CD4-positive, alpha-beta memory T cell (primary cell): ENCODE data around the gene CCDC88C. TPM values are rescaled to one million over a fixed set of nuclear protein-coding genes. Genes with fewer than 3 reads are reported as not detected.

Experiments
- CTCF ChIA-PET: fragments of 350-600 bp; sonication (Branson Sonifier 250); formaldehyde crosslinking; loops from one replicate; lab custom pipeline; 2021; ENCODE audit warnings: inconsistent platforms; ENCODE audit not compliant: partially characterized antibody; lab: Charles Lee
- POLR2A ChIA-PET: fragments of 350-600 bp; sonication (Branson Sonifier 250); formaldehyde crosslinking; loops from one replicate; lab custom pipeline; 2021; ENCODE audit not compliant: partially characterized antibody; lab: Charles Lee
- DNase-seq, 5 donors: peaks; one replicate each; pipeline versions ENCODE4 v3.0.0 to v3.0.0-alpha.2; 2020 to 2022; ENCODE audit warnings: mixed read lengths in 1 of 5
- H3K27ac ChIP-seq: one replicate; pipeline ENCODE4 v1.7.0; 2013; ENCODE audit warnings: low read depth, low read length
- H3K27me3 ChIP-seq: 2 replicates; pipeline ENCODE4 v1.7.0; 2013; ENCODE audit warnings: mild to moderate bottlenecking, low read length, moderate library complexity; ENCODE audit not compliant: insufficient read depth
- H3K36me3 ChIP-seq: 2 replicates; pipeline ENCODE4 v1.7.0; 2013; ENCODE audit warnings: mild to moderate bottlenecking, low read length, moderate library complexity; ENCODE audit not compliant: insufficient read depth
- H3K4me1 ChIP-seq: 2 replicates; pipeline ENCODE4 v1.7.0; 2013; ENCODE audit warnings: mild to moderate bottlenecking, low read length, moderate library complexity; ENCODE audit not compliant: insufficient read depth
- H3K4me3 ChIP-seq, 2 donors: one replicate each; pipeline ENCODE4 v1.7.0; 2013; ENCODE audit warnings: low read length in 2 of 2, mild to moderate bottlenecking in 1 of 2
- H3K9me3 ChIP-seq, 2 donors: one replicate each; pipeline ENCODE4 v1.7.0; 2013; ENCODE audit warnings: low read length in 2 of 2, control low read depth in 1 of 2; ENCODE audit not compliant: control insufficient read depth in 1 of 2
- H3K27ac Mint-ChIP-seq, 7 donors: one replicate each; pipeline ENCODE4 v1.8.0; 2020 to 2021; ENCODE audit warnings: mixed read lengths in 7 of 7, mild to moderate bottlenecking in 6 of 7, inconsistent platforms in 3 of 7, moderate library complexity in 3 of 7
- H3K27me3 Mint-ChIP-seq, 2 donors: one replicate each; pipeline ENCODE4 v1.8.0; 2020 to 2021; ENCODE audit warnings: mixed read lengths in 2 of 2
- H3K36me3 Mint-ChIP-seq, 2 donors: one replicate each; pipeline ENCODE4 v1.8.0; 2020 to 2021; ENCODE audit warnings: mixed read lengths in 2 of 2, inconsistent platforms in 1 of 2, mild to moderate bottlenecking in 1 of 2
- H3K4me1 Mint-ChIP-seq, 4 donors: one replicate each; pipeline ENCODE4 v1.8.0; 2020 to 2021; ENCODE audit warnings: mixed read lengths in 4 of 4, mild to moderate bottlenecking in 1 of 4
- H3K4me3 Mint-ChIP-seq, 8 donors: one replicate each; pipeline ENCODE4 v1.8.0; 2020 to 2021; ENCODE audit warnings: mixed read lengths in 8 of 8, mild to moderate bottlenecking in 7 of 8, moderate library complexity in 6 of 8, inconsistent platforms in 3 of 8
- H3K9me3 Mint-ChIP-seq, 8 donors: one replicate each; pipeline ENCODE4 v1.8.0; 2020 to 2021; ENCODE audit warnings: mixed read lengths in 8 of 8, mild to moderate bottlenecking in 5 of 8, inconsistent platforms in 3 of 8, moderate library complexity in 1 of 8
- intact Hi-C: fragments of 100-400 bp; cut with micrococcal nuclease; formaldehyde crosslinking; loops from one replicate; pipeline ENCODE4 v1.15.1; 2023
- polyA plus RNA-seq, 2 donors: library from polyadenylated mRNA; unstranded; fragments of 300-500 nt; fragmentation: Illumina TruSeq; gene quantifications; one replicate each; pipeline ENCODE4 v1.2.3, GENCODE V29; 2021
- total RNA-seq, 2 experiments: library from RNA; stranded (reverse); gene quantifications; one replicate each; pipeline ENCODE4 v1.2.3, GENCODE V29; 2021

CCDC88C gene
- total and polyA plus RNA-seq, 4 experiments from 2014 or later, result 17.1 to 293 (median 161) TPM

GRCh38 chr14:91395466-91395865 is 22.2 kb downstream of the CCDC88C start:
- H3K27me3 Mint-ChIP-seq, result no peaks in the 10 kb centered on the region
- peak overlapping the region; percentile 69 to 98 (median 90) for H3K27ac Mint-ChIP-seq
- H3K4me1 Mint-ChIP-seq, result peaks cover 74 to 98% (median 87%) of the 10 kb centered on the region in 4 donors
- peaks cover 99% of the 10 kb centered on the region for H3K4me1 ChIP-seq
- peak overlapping the region; percentile 35 to 81 (median 52) for H3K4me3 Mint-ChIP-seq
- no peaks in the 10 kb centered on the region for H3K27me3 ChIP-seq
- intact Hi-C loops, result no loop called here
- H3K36me3 Mint-ChIP-seq, result peaks cover 13 to 63% of the 10 kb centered on the region in 2 donors
- peak overlapping the region; percentile 65 for H3K27ac ChIP-seq
- ChIA-PET POLR2A (interaction anchor here (0.8 to 22.5 kb wide), 6 partner anchors 9 to 72 kb away, joined by 3 to 520 read pairs (median 8); partner anchors contain the start of gene CCDC88C), CTCF (interaction anchor here (0.7 to 9.4 kb wide), 5 partner anchors 18 to 72 kb away, joined by 3 to 83 read pairs (median 4); partner anchors contain the start of gene CCDC88C)
- no peak for DNase-seq
- peaks cover 17% of the 10 kb centered on the region for H3K36me3 ChIP-seq
- no peaks in the 10 kb centered on the region for H3K9me3 Mint-ChIP-seq
- H3K9me3 ChIP-seq, result no peaks in the 10 kb centered on the region
- no peak overlapping the region for H3K4me3 ChIP-seq

- Mint-ChIP-seq H3K36me3 (peaks cover 15 to 59% of the 10 kb centered on the region in 2 donors), H3K4me1 (peaks cover 73 to 95% (median 86%) of the 10 kb centered on the region in 4 donors), H3K4me3 (peak overlapping the region; percentile 17 to 81 (median 48)), H3K9me3 (no peaks in the 10 kb centered on the region), H3K27me3 (no peaks in the 10 kb centered on the region), H3K27ac (peak overlapping the region; percentile 76 to 98 (median 87))
- Histone ChIP-seq H3K9me3 (no peaks in the 10 kb centered on the region), H3K4me3 (no peak overlapping the region), H3K4me1 (peaks cover 100% of the 10 kb centered on the region), H3K27me3 (no peaks in the 10 kb centered on the region), H3K27ac (peak overlapping the region; percentile 36), H3K36me3 (peaks cover 17% of the 10 kb centered on the region)
- DNase-seq, result peak in 1 of 5 donors; percentile 29
- ChIA-PET POLR2A (interaction anchor here (1.0 to 22.5 kb wide), 4 partner anchors 11 to 49 kb away, joined by 3 to 520 read pairs (median 20); partner anchors contain the start of gene CCDC88C), CTCF (interaction anchor here (0.9 to 2.6 kb wide), 5 partner anchors 8 to 71 kb away, joined by 3 to 6 read pairs (median 4); no protein-coding TSS in a partner anchor)
- intact Hi-C loops, result no loop called here
Measured at GRCh38 chr14:91394105-91395081, 23.2 kb downstream of the CCDC88C start.

- Mint-ChIP-seq H3K36me3 (peaks cover 15 to 54% of the 10 kb centered on the region in 2 donors), H3K4me1 (peaks cover 78 to 98% (median 89%) of the 10 kb centered on the region in 4 donors), H3K4me3 (peak overlapping the region; percentile 46 to 87 (median 66)), H3K27me3 (no peaks in the 10 kb centered on the region), H3K9me3 (no peaks in the 10 kb centered on the region), H3K27ac (peak overlapping the region; percentile 48 to 98 (median 87))
- ChIA-PET CTCF (interaction anchor here (0.8 kb wide), 1 partner anchor 25 kb away, joined by 3 read pairs; the partner anchor contains the start of gene CCDC88C), POLR2A (interaction anchor here (0.9 to 22.5 kb wide), 5 partner anchors 18 to 42 kb away, joined by 3 to 520 read pairs (median 13); partner anchors contain the start of gene CCDC88C)
- Histone ChIP-seq H3K27me3 (no peaks in the 10 kb centered on the region), H3K27ac (peak overlapping the region; percentile 40), H3K9me3 (no peaks in the 10 kb centered on the region), H3K4me1 (peaks cover 100% of the 10 kb centered on the region), H3K36me3 (peaks cover 17% of the 10 kb centered on the region), H3K4me3 (no peak overlapping the region)
- DNase-seq, result peak in 1 of 5 donors; percentile 34
- intact Hi-C loops, result no loop called here
Measured at GRCh38 chr14:91392623-91393303, 24.9 kb downstream of the CCDC88C start.

GRCh38 chr14:91390165-91390778 is 27.3 kb downstream of the CCDC88C start:
- no peaks in the 10 kb centered on the region for H3K27me3 Mint-ChIP-seq
- Histone ChIP-seq H3K27ac (peak overlapping the region; percentile 50), H3K9me3 (no peaks in the 10 kb centered on the region), H3K4me1 (peaks cover 100% of the 10 kb centered on the region), H3K36me3 (peaks cover 13% of the 10 kb centered on the region), H3K27me3 (no peaks in the 10 kb centered on the region), H3K4me3 (no peak overlapping the region)
- CTCF ChIA-PET, result no interaction called here
- peaks cover 18 to 41% of the 10 kb centered on the region in 2 donors for H3K36me3 Mint-ChIP-seq
- H3K9me3 Mint-ChIP-seq, result no peaks in the 10 kb centered on the region
- intact Hi-C loops, result no loop called here
- peak in 1 of 5 donors; percentile 57 for DNase-seq
- POLR2A ChIA-PET, result interaction anchor here (0.7 to 22.5 kb wide), 4 partner anchors 8 to 26 kb away, joined by 3 to 520 read pairs (median 10); partner anchors contain the start of gene CCDC88C
- H3K4me1 Mint-ChIP-seq, result peaks cover 70 to 97% (median 86%) of the 10 kb centered on the region in 4 donors
- peak overlapping the region; percentile 44 to 87 (median 66) for H3K4me3 Mint-ChIP-seq
- peak overlapping the region; percentile 86 to 98 (median 92) for H3K27ac Mint-ChIP-seq

DNA sequence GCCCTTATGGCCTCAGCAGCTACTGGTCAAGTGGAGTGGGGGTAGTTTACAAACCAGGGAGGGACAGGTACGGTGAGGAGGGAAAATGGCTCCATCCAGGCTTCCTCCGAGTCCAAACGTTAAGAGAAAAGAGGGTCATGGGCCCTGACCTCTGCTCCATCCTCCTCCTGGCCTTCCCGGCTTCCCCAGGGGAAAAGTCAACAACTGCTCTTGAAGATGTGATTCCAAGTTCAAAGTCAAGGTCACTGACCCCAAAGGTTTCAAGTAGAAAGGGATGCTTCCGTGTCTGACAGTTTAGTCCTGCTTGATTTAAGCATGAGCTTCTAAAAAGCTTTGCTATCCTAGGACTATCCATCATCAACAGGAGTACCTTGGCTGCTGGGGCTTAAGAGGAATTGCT is 28.5 kb downstream of the CCDC88C start:
- H3K4me1 ChIP-seq, result peaks cover 100% of the 10 kb centered on the region
- H3K36me3 ChIP-seq, result peaks cover 5% of the 10 kb centered on the region
- H3K27me3 Mint-ChIP-seq, result no peaks in the 10 kb centered on the region
- H3K27me3 ChIP-seq, result no peaks in the 10 kb centered on the region
- H3K36me3 Mint-ChIP-seq, result peaks cover 15 to 44% of the 10 kb centered on the region in 2 donors
- H3K4me1 Mint-ChIP-seq, result peaks cover 69 to 97% (median 87%) of the 10 kb centered on the region in 4 donors
- peak overlapping the region in 1 of 2 donors; percentile 24 for H3K4me3 ChIP-seq
- intact Hi-C loops, result loop anchor here (2.0 kb wide), 1 partner anchor 14 kb away; no protein-coding TSS in a partner anchor
- H3K27ac ChIP-seq, result peak overlapping the region; percentile 56
- no peaks in the 10 kb centered on the region for H3K9me3 Mint-ChIP-seq
- peak overlapping the region; percentile 39 to 79 (median 70) for H3K4me3 Mint-ChIP-seq
- DNase-seq, result no peak
- ChIA-PET POLR2A (interaction anchor here (0.6 to 22.5 kb wide), 7 partner anchors 9 to 160 kb away, joined by 4 to 520 read pairs (median 18); partner anchors contain the start of gene CCDC88C), CTCF (interaction anchor here (2.1 kb wide), 1 partner anchor 66 kb away, joined by 9 read pairs; no protein-coding TSS in a partner anchor)
- H3K9me3 ChIP-seq, result no peaks in the 10 kb centered on the region
- peak overlapping the region; percentile 83 to 96 (median 92) for H3K27ac Mint-ChIP-seq

GRCh38 chr14:91388551-91388975 is 29.1 kb downstream of the CCDC88C start:
- peaks cover 100% of the 10 kb centered on the region for H3K4me1 ChIP-seq
- Mint-ChIP-seq H3K4me1 (peaks cover 68 to 97% (median 86%) of the 10 kb centered on the region in 4 donors), H3K9me3 (no peaks in the 10 kb centered on the region), H3K27me3 (no peaks in the 10 kb centered on the region), H3K4me3 (peak overlapping the region; percentile 53 to 79 (median 73)), H3K27ac (peak overlapping the region; percentile 83 to 96 (median 92)), H3K36me3 (peaks cover 15 to 43% of the 10 kb centered on the region in 2 donors)
- H3K36me3 ChIP-seq, result peaks cover 5% of the 10 kb centered on the region
- peak overlapping the region in 1 of 2 donors; percentile 24 for H3K4me3 ChIP-seq
- H3K9me3 ChIP-seq, result no peaks in the 10 kb centered on the region
- ChIA-PET CTCF (interaction anchor here (1.3 to 2.1 kb wide), 2 partner anchors 11 to 65 kb away, joined by 3 to 9 read pairs; no protein-coding TSS in a partner anchor), POLR2A (interaction anchor here (0.6 to 22.5 kb wide), 11 partner anchors 9 to 160 kb away, joined by 3 to 520 read pairs (median 7); partner anchors contain the start of gene CCDC88C)
- H3K27ac ChIP-seq, result peak overlapping the region; percentile 56
- H3K27me3 ChIP-seq, result no peaks in the 10 kb centered on the region
- intact Hi-C loops, result loop anchor here (2.0 kb wide), 1 partner anchor 14 kb away; no protein-coding TSS in a partner anchor
- DNase-seq, result peak in 4 of 5 donors; percentile 40 to 75 (median 48)
